ENCODE data around the gene LRRC2. TPM values are rescaled to one million over a fixed set of nuclear protein-coding genes. Genes with fewer than 3 reads are reported as not detected.
"Not testable (repeated sequence)": the region's sequence is repeated elsewhere in the genome, so short reads cannot be mapped to it uniquely, and the experiment has no call there.

Gene LRRC2
- total and polyA plus RNA-seq, 9 of the 15 experiments (the other 6 are each of a cell fraction or from before 2014, with no cell fraction given): 0.01 to 0.04 (median 0.03) TPM; not detected in 5

GRCh38 chr3:46538425-46538802 lies 27.7 kb downstream of the LRRC2 start:
- intact Hi-C loops (cut with micrococcal nuclease); H3K9ac ChIP-seq (ENCODE audit: insufficient read depth in 1 of 2, low read depth in 2 of 2, low read length in 2 of 2); CTCF ChIA-PET (ENCODE audit: low intra/inter-chr PET ratio): not testable (repeated sequence)

GRCh38 chr3:46537779-46538178 lies 28.3 kb downstream of the LRRC2 start:
- Histone ChIP-seq H3K9ac (ENCODE audit: insufficient read depth in 1 of 2, low read depth in 2 of 2, low read length in 2 of 2) (no peak overlapping the region), H3K79me2 (ENCODE audit: control insufficient read depth, insufficient read depth, low read length) (no peaks in the 10 kb centered on the region), H3K4me3 (no peak overlapping the region), H4K20me1 (replicated peaks; ENCODE audit: control insufficient read depth, insufficient read depth, low read length) (no peaks in the 10 kb centered on the region), H2AFZ (ENCODE audit: low read depth, low read length) (no peak overlapping the region), H3K4me1 (replicated peaks in 1 of 2; ENCODE audit: control insufficient read depth in 2 of 2, insufficient read depth in 2 of 2, low read length in 2 of 2) (peaks cover 22 to 32% of the 10 kb centered on the region in 2 experiments; a peak in 4 of 5 replicates), H3K9me3 (replicated peaks; ENCODE audit: control insufficient read depth, insufficient read depth, low read depth, low read length) (no peaks in the 10 kb centered on the region), H3K36me3 (ENCODE audit: control insufficient read depth, insufficient read depth, low read length) (no peaks in the 10 kb centered on the region), H3K9me1 (ENCODE audit: control insufficient read depth, insufficient read depth, low read length) (no peaks in the 10 kb centered on the region), H3K27ac (ENCODE audit: extremely low read depth, low read depth, low read length) (no peak overlapping the region), H3K27me3 (ENCODE audit: control insufficient read depth in 2 of 2, insufficient read depth in 2 of 2, low read length in 2 of 2) (no peaks in the 10 kb centered on the region; a peak in 1 of 5 replicates), H3K4me2 (ENCODE audit: insufficient read depth, low read length) (no peak overlapping the region)
- intact Hi-C loops (cut with micrococcal nuclease) (no loop called here), in situ Hi-C loops (cut with MboI) (no loop called here)
- ATAC-seq: no peak
- WGBS (ENCODE audit: insufficient coverage, low coverage, missing lambda C conversion rate): 37% methylated on average over 5 of the region's 5 CpGs
- CTCF ChIA-PET (ENCODE audit: low intra/inter-chr PET ratio): no interaction called here
- POLR2A ChIA-PET: interaction anchor here (1.9 kb wide), 1 partner anchor 12 kb away, joined by 6 read pairs; no protein-coding TSS in a partner anchor
- DNase-seq (ENCODE audit: extremely low read depth in 1 of 4, low spot score in 3 of 4): no peak
- BruUV-seq (replicated peaks): no TSS peak
- no peak for TF ChIP-seq SMARCE1 (IDR thresholded peaks at IDR 0.05)
- no peak for TF ChIP-seq KDM2B (CRISPR knock-in tag; IDR thresholded peaks at IDR 0.05)
- TF ChIP-seq ZBTB7A (IDR thresholded peaks at IDR 0.05; ENCODE audit: borderline replicate concordance, control insufficient read depth, low read depth, low read length): no peak
- FAIRE-seq: no peak

More at GRCh38 chr3:46538425-46538802, 27.7 kb downstream of the LRRC2 start:
- in situ Hi-C loops (cut with MboI); H3K27me3 ChIP-seq (ENCODE audit: control insufficient read depth in 2 of 2, insufficient read depth in 2 of 2, low read length in 2 of 2); FAIRE-seq; H3K36me3 ChIP-seq (ENCODE audit: control insufficient read depth, insufficient read depth, low read length); H3K27ac ChIP-seq (ENCODE audit: extremely low read depth, low read depth, low read length); H3K79me2 ChIP-seq (ENCODE audit: control insufficient read depth, insufficient read depth, low read length); H3K4me3 ChIP-seq; H4K20me1 ChIP-seq (replicated peaks; ENCODE audit: control insufficient read depth, insufficient read depth, low read length); H3K9me1 ChIP-seq (ENCODE audit: control insufficient read depth, insufficient read depth, low read length); H3K4me2 ChIP-seq (ENCODE audit: insufficient read depth, low read length); ATAC-seq; BruUV-seq (replicated peaks); H3K9me3 ChIP-seq (replicated peaks; ENCODE audit: control insufficient read depth, insufficient read depth, low read depth, low read length); DNase-seq (ENCODE audit: extremely low read depth in 1 of 4, low spot score in 3 of 4): not testable (repeated sequence)
- Histone ChIP-seq H3K4me1 (replicated peaks in 1 of 2; ENCODE audit: control insufficient read depth in 2 of 2, insufficient read depth in 2 of 2, low read length in 2 of 2) (peaks cover 27 to 35% of the 10 kb centered on the region in 2 experiments; a peak in 4 of 5 replicates), H2AFZ (ENCODE audit: low read depth, low read length) (0 out of 2 replicates have a peak overlapping the region, but pooled peaks have one; percentile 71)
- 61% methylated on average over 5 of the region's 5 CpGs for WGBS (ENCODE audit: insufficient coverage, low coverage, missing lambda C conversion rate)
- peak; percentile 20; the same call in 1 of the 2 replicates for TF ChIP-seq ZNF316 (IDR thresholded peaks at IDR 0.05)
- POLR2A ChIA-PET: interaction anchor here (1.2 to 1.9 kb wide), 2 partner anchors 11 to 13 kb away, joined by 3 to 6 read pairs; no protein-coding TSS in a partner anchor
